HEK293 (cell line): ENCODE data around the gene BTBD19.

Experiments used
- CTCF ChIA-PET: fragments of 350-600 bp; formaldehyde crosslinking; extraction: SDS; loops from one replicate; lab custom pipeline; 2021; ENCODE audit warnings: antibody characterized with exemption; lab: Yijun Ruan, JAX
- POLR2A ChIA-PET: fragments of 300-600 bp; formaldehyde crosslinking; extraction: SDS; loops from one replicate; lab custom pipeline; 2020; ENCODE audit warnings: antibody characterized with exemption, inconsistent platforms; lab: Yijun Ruan, JAX
- H3K27ac ChIP-seq: fragments of 200-500 bp; sonication (Bioruptor generic); 2 replicates; pipeline ENCODE4 v1.5.1; 2014; ENCODE audit warnings: low read depth, low read length, control low read depth, inconsistent platforms; ENCODE audit errors: extremely low read depth
- H3K36me3 ChIP-seq, 2 experiments: fragments of 200-500 bp in 1 of 2; sonication (Bioruptor generic) in 1 of 2; 1 replicate in 1 of 2; 2 replicates in 1 of 2; pipeline ENCODE4 v1.5.1; 2014 to 2017; ENCODE audit warnings: inconsistent platforms in 2 of 2, low read length in 2 of 2; ENCODE audit not compliant: control insufficient read depth in 2 of 2, insufficient read depth in 1 of 2
- H3K4me1 ChIP-seq: fragments of 200-500 bp; sonication (Bioruptor generic); 2 replicates; pipeline ENCODE4 v1.5.1; 2014; ENCODE audit warnings: mild to moderate bottlenecking, low read length, inconsistent platforms; ENCODE audit not compliant: control insufficient read depth, insufficient read depth
- H3K4me3 ChIP-seq: 2 replicates; pipeline ENCODE4 v1.5.1; 2011; ENCODE audit warnings: low read depth, mild to moderate bottlenecking, control low read depth, low read length, moderate library complexity
- H3K9me3 ChIP-seq: fragments of 200-500 bp; sonication (Bioruptor generic); 2 replicates; pipeline ENCODE4 v1.5.1; 2014; ENCODE audit warnings: low read depth, low read length, inconsistent platforms; ENCODE audit not compliant: control insufficient read depth, insufficient read depth
- CTCF ChIP-seq: fragments of 450-650 bp; formaldehyde crosslinking; IDR thresholded peaks from 2 replicates; pipeline ENCODE4 v1.5.1; 2016; ENCODE audit warnings: missing biosample characterization, missing genetic modification characterization
- HIC1 ChIP-seq: fragments of 450-650 bp; formaldehyde crosslinking; IDR thresholded peaks from 2 replicates; pipeline ENCODE4 v1.5.1; 2016; ENCODE audit warnings: missing biosample characterization, missing genetic modification characterization
- INSM2 ChIP-seq: fragments of 450-650 bp; formaldehyde crosslinking; IDR thresholded peaks from 2 replicates; pipeline ENCODE4 v1.5.1; 2016; ENCODE audit warnings: missing biosample characterization, missing genetic modification characterization
- KLF10 ChIP-seq: fragments of 450-650 bp; IDR thresholded peaks from 2 replicates; pipeline ENCODE4 v1.5.1; 2018; ENCODE audit warnings: missing biosample characterization, mild to moderate bottlenecking, missing genetic modification characterization
- KLF8 ChIP-seq: fragments of 450-650 bp; formaldehyde crosslinking; IDR thresholded peaks from 2 replicates; pipeline ENCODE4 v1.5.1; 2016; ENCODE audit warnings: missing biosample characterization, missing genetic modification characterization
- OSR2 ChIP-seq: fragments of 450-650 bp; formaldehyde crosslinking; IDR thresholded peaks from 2 replicates; pipeline ENCODE4 v1.5.1; 2016; ENCODE audit warnings: missing biosample characterization, missing genetic modification characterization
- PRDM1 ChIP-seq: fragments of 450-650 bp; formaldehyde crosslinking; IDR thresholded peaks from 2 replicates; pipeline ENCODE4; 2016; ENCODE audit warnings: missing biosample characterization, missing genetic modification characterization
- ZBTB17 ChIP-seq: fragments of 450-650 bp; formaldehyde crosslinking; IDR thresholded peaks from 2 replicates; pipeline ENCODE4 v1.5.1; 2016; ENCODE audit warnings: missing biosample characterization, missing genetic modification characterization
- ZNF175 ChIP-seq: fragments of 450-650 bp; formaldehyde crosslinking; IDR thresholded peaks from 2 replicates; pipeline ENCODE4 v1.5.1; 2016; ENCODE audit warnings: missing biosample characterization, missing genetic modification characterization
- ZNF2 ChIP-seq: fragments of 450-650 bp; formaldehyde crosslinking; IDR thresholded peaks from 2 replicates; pipeline ENCODE4 v1.5.1; 2016; ENCODE audit warnings: missing biosample characterization, missing genetic modification characterization
- ZNF292 ChIP-seq: fragments of 450-650 bp; formaldehyde crosslinking; IDR thresholded peaks from 2 replicates; pipeline ENCODE4 v1.5.1; 2016; ENCODE audit warnings: low read depth, missing biosample characterization, missing genetic modification characterization, borderline replicate concordance
- ZNF366 ChIP-seq: fragments of 450-650 bp; formaldehyde crosslinking; conservative IDR thresholded peaks from 2 replicates; pipeline ENCODE4 v1.5.1; 2016; ENCODE audit warnings: missing biosample characterization, missing genetic modification characterization
- ZNF37A ChIP-seq: fragments of 450-650 bp; IDR thresholded peaks from 2 replicates; pipeline ENCODE4 v1.5.1; 2018; ENCODE audit warnings: missing biosample characterization, missing genetic modification characterization
- ZNF394 ChIP-seq: fragments of 450-650 bp; formaldehyde crosslinking; IDR thresholded peaks from 2 replicates; pipeline ENCODE4 v1.5.1; 2016; ENCODE audit warnings: missing biosample characterization, missing genetic modification characterization, mild to moderate bottlenecking, moderate library complexity, borderline replicate concordance
- ZNF416 ChIP-seq: fragments of 450-650 bp; formaldehyde crosslinking; IDR thresholded peaks from 2 replicates; pipeline ENCODE4 v1.5.1; 2016; ENCODE audit warnings: missing biosample characterization, missing genetic modification characterization
- ZNF423 ChIP-seq: fragments of 450-650 bp; formaldehyde crosslinking; IDR thresholded peaks from 2 replicates; pipeline ENCODE4 v1.5.1; 2016; ENCODE audit warnings: missing biosample characterization, missing genetic modification characterization
- ZNF426 ChIP-seq: fragments of 450-650 bp; formaldehyde crosslinking; IDR thresholded peaks from 2 replicates; pipeline ENCODE4 v1.5.1; 2017; ENCODE audit warnings: missing biosample characterization, missing genetic modification characterization, mild to moderate bottlenecking, inconsistent platforms, moderate library complexity
- ZNF433 ChIP-seq: fragments of 450-650 bp; formaldehyde crosslinking; IDR thresholded peaks from 2 replicates; pipeline ENCODE4 v1.5.1; 2016; ENCODE audit warnings: missing biosample characterization, missing genetic modification characterization, low read depth
- ZNF513 ChIP-seq: fragments of 450-650 bp; IDR thresholded peaks from 2 replicates; pipeline ENCODE4 v1.5.1; 2018; ENCODE audit warnings: missing biosample characterization, missing genetic modification characterization
- ZNF521 ChIP-seq: fragments of 450-650 bp; formaldehyde crosslinking; IDR thresholded peaks from 2 replicates; pipeline ENCODE4 v1.5.1; 2017; ENCODE audit warnings: missing biosample characterization, mild to moderate bottlenecking, missing genetic modification characterization
- ZNF530 ChIP-seq: fragments of 450-650 bp; formaldehyde crosslinking; IDR thresholded peaks from 2 replicates; pipeline ENCODE4 v1.5.1; 2016; ENCODE audit warnings: low read depth, missing biosample characterization, missing genetic modification characterization
- ZNF544 ChIP-seq: fragments of 450-650 bp; formaldehyde crosslinking; IDR thresholded peaks from 2 replicates; pipeline ENCODE4 v1.5.0; 2017; ENCODE audit warnings: missing biosample characterization, missing genetic modification characterization
- ZNF600 ChIP-seq: fragments of 450-650 bp; formaldehyde crosslinking; IDR thresholded peaks from 2 replicates; pipeline ENCODE4 v1.5.1; 2016; ENCODE audit warnings: missing biosample characterization, missing genetic modification characterization
- ZNF626 ChIP-seq: fragments of 450-650 bp; sonication (Bioruptor Pico); formaldehyde crosslinking; IDR thresholded peaks from 2 replicates; pipeline ENCODE4 v1.5.1; 2018; ENCODE audit warnings: missing biosample characterization, missing genetic modification characterization, inconsistent platforms
- ZNF701 ChIP-seq: fragments of 450-650 bp; formaldehyde crosslinking; IDR thresholded peaks from 2 replicates; pipeline ENCODE4 v1.5.1; 2016; ENCODE audit warnings: missing biosample characterization, missing genetic modification characterization
- ZNF704 ChIP-seq: fragments of 450-650 bp; formaldehyde crosslinking; IDR thresholded peaks from 2 replicates; pipeline ENCODE4 v1.5.1; 2016; ENCODE audit warnings: missing biosample characterization, missing genetic modification characterization
- ZNF76 ChIP-seq: fragments of 450-650 bp; formaldehyde crosslinking; IDR thresholded peaks from 2 replicates; pipeline ENCODE4; 2016; ENCODE audit warnings: low read depth, missing biosample characterization, missing genetic modification characterization, borderline replicate concordance
- ZNF777 ChIP-seq: fragments of 450-650 bp; formaldehyde crosslinking; IDR thresholded peaks from 2 replicates; pipeline ENCODE4 v1.5.1; 2017; ENCODE audit warnings: missing biosample characterization, missing genetic modification characterization, borderline replicate concordance
- ZNF837 ChIP-seq: fragments of 450-650 bp; formaldehyde crosslinking; IDR thresholded peaks from 2 replicates; pipeline ENCODE4 v1.5.1; 2016; ENCODE audit warnings: missing biosample characterization, missing genetic modification characterization

The BTBD19 gene

GRCh38 chr1:44820328-44821239, 12.3 kb downstream of the BTBD19 start:
- H3K36me3 ChIP-seq, result peaks cover 0 to under 1% of the 10 kb centered on the region in 2 experiments; a peak in 1 of 3 replicates
- no peaks in the 10 kb centered on the region for H3K4me1 ChIP-seq
- POLR2A ChIA-PET, result interaction anchor here (0.6 to 6.1 kb wide), 12 partner anchors 9 to 99 kb away, joined by 3 to 84 read pairs (median 8); partner anchors contain the start of genes BEST4, BTBD19, DYNLT4 and PLK3
- H3K27ac ChIP-seq, result peak overlapping the region; percentile 91
- peak overlapping the region; percentile 31 for H3K4me3 ChIP-seq
- CTCF ChIA-PET, result interaction anchor here (0.7 to 3.2 kb wide), 7 partner anchors 11 to 540 kb away, joined by 3 to 13 read pairs (median 4); partner anchors contain the start of genes HECTD3 and UROD
- no peaks in the 10 kb centered on the region for H3K9me3 ChIP-seq
- TF ChIP-seq ZNF626, result no peak
- TF ChIP-seq KLF8, result no peak
- no peak for TF ChIP-seq ZNF416 (tag by site-specific recombination)
- TF ChIP-seq ZNF704 (tag by site-specific recombination), result no peak
- TF ChIP-seq ZNF777 (tag by site-specific recombination), result 0 out of 2 replicates have a peak, but pooled peaks have one; percentile 44
- TF ChIP-seq ZNF544 (tag by site-specific recombination), result no peak
- TF ChIP-seq ZNF530 (tag by site-specific recombination), result no peak
- peak; percentile 48 for TF ChIP-seq ZNF423 (tag by site-specific recombination)
- no peak for TF ChIP-seq ZNF175 (tag by site-specific recombination)
- TF ChIP-seq KLF10 (tag by site-specific recombination), result no peak
- TF ChIP-seq HIC1 (tag by site-specific recombination), result peak; percentile 38; the same call in 1 of the 2 replicates
- no peak for TF ChIP-seq INSM2 (tag by site-specific recombination)
- no peak for TF ChIP-seq ZNF366 (tag by site-specific recombination)
- no peak for TF ChIP-seq PRDM1 (tag by site-specific recombination)
- no peak for TF ChIP-seq ZNF426 (tag by site-specific recombination)
- no peak for TF ChIP-seq ZNF600 (tag by site-specific recombination)
- no peak for TF ChIP-seq ZNF37A (tag by site-specific recombination)
- TF ChIP-seq ZNF521 (tag by site-specific recombination), result no peak
- no peak for TF ChIP-seq ZNF701 (tag by site-specific recombination)
- no peak for TF ChIP-seq OSR2 (tag by site-specific recombination)
- no peak for TF ChIP-seq ZNF837 (tag by site-specific recombination)
- no peak for TF ChIP-seq ZBTB17 (tag by site-specific recombination)
- TF ChIP-seq ZNF513 (tag by site-specific recombination), result 0 out of 2 replicates have a peak, but pooled peaks have one; percentile 22
- peak; percentile 4; the same call in 1 of the 2 replicates for TF ChIP-seq ZNF2
- TF ChIP-seq ZNF76 (tag by site-specific recombination), result no peak
- TF ChIP-seq ZNF394 (tag by site-specific recombination), result no peak
- TF ChIP-seq CTCF (tag by site-specific recombination), result 0 out of 2 replicates have a peak, but pooled peaks have one; percentile 10
- TF ChIP-seq ZNF292 (tag by site-specific recombination), result no peak
- TF ChIP-seq ZNF433 (tag by site-specific recombination), result no peak
